Activated CD4-positive, alpha-beta T cell treated with anti-CD3 and anti-CD28 coated beads for 1 hour (primary cell): ENCODE results near the gene HNRNPAB.
"Not testable (repeated sequence)": the region's sequence is repeated elsewhere in the genome, so short reads cannot be mapped to it uniquely, and the experiment has no call there.

ENCODE experiments used
- DNase-seq: peaks from one replicate; pipeline ENCODE4 v3.0.0-alpha.2; 2020

Gene HNRNPAB

DNA sequence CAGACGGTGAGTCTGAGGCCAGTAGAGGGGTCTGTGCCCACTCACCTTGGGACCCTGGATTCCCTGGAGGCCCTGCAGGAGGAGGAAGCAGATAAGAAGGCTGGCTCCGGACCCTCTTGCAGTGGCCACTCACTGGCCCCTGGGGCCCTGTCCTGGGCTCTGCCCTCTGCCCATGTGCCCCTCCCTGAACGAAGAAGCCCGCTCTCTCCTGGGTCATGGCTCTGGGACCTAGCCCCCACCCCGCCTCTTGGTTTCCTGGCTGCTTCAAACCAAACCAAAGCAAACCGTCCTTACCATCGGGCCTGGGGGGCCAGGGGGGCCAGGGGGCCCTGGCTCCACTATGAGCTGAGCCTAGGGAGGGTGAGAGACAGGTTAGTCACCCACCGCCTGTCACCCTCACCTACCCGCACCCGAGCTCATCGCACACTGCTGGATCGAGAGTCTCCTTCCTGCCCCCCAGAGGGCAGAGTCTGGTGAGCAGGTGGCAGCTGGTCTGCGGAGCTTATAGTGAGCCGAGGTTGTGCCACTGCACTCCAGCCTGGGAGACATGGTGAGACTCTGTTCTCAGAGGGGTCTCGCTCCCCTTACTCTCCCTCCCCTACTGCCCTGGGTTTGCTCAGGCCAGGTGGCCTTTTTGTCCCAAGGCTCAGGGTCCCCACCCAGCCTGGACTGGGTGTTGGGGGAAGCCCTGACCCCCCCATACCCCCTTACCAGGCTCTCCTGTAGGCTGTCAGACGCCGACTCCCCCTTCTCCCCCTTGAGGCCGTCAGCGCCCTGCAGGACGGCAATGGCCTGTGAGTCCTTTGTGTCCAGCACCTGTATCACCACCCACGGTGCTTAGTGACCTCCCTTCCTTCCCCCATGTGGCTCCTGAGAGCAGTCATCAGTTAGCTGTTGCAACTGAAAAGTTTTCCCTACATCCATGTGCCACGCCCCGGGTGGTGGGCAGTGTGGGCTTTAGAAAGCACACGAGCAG, 43.4 kb downstream of the HNRNPAB start:
- DNase-seq: no peak

GRCh38 chr5:178248750-178249149, 44.4 kb downstream of the HNRNPAB start:
- DNase-seq: no peak

- DNase-seq: no peak
Measured at GRCh38 chr5:178249191-178249989, 45.1 kb downstream of the HNRNPAB start.

DNA sequence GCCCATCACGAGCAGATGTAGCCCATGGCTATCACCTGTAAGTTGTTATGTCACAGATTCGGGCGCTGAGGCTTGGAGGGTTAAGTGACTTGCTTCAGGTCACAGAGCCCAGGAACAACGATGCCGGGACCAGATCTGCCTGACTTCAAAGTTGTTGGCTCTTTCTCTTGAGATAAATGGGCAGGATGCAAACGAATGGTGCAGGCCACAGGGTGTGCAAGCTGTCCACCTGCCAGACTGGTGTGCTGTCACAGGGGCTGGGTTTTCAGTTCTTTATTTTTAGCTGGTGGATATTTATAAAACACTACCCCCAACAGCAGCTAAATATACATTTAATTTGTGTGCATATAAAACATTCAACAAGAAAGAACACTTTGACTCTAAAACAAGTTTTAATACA, 45.9 kb downstream of the HNRNPAB start:
- no peak for DNase-seq

GRCh38 chr5:178252258-178252657, 47.9 kb downstream of the HNRNPAB start:
- no peak for DNase-seq

DNA sequence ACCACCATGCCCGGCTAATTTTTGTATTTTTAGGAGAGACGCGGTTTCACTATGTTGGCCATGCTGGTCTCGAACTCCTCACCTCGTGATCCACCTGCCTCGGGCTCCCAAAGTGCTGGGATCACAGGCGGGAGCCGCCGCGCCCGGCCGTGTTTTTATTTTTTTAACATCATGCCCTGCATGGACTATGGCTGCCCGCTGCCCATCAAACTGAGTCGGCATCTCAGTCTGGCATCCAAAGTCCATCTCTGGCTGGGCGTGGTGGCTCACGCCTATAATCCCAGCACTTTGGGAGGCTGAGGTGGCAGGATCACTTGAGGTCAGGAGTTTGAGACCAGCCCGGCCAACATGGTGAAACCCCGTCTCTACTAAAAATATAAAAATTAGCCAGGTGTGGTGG, 49.3 kb downstream of the HNRNPAB start:
- DNase-seq: not testable (repeated sequence)

DNA sequence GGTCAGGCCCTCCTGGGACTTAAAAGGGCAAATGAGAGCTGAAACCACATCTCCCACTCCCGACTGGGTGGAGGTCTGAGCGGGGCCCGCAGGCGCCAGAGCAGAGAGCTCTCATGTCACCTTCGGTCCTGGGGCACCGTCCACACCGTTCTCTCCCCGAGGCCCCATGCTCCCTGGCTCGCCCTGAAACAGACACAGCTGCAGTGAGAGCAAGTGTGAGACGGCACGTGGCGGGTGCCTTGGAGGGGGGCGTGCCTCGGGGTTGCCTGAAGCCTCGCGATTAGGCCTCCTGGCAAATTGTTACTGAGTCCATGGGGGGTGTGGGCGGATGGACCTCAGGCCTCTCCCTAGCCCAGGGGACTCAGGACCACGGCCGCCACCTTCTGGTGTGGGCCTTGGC, 52.4 kb downstream of the HNRNPAB start:
- DNase-seq: no peak

GRCh38 chr5:178257650-178258049, 53.3 kb downstream of the HNRNPAB start:
- no peak for DNase-seq

DNA sequence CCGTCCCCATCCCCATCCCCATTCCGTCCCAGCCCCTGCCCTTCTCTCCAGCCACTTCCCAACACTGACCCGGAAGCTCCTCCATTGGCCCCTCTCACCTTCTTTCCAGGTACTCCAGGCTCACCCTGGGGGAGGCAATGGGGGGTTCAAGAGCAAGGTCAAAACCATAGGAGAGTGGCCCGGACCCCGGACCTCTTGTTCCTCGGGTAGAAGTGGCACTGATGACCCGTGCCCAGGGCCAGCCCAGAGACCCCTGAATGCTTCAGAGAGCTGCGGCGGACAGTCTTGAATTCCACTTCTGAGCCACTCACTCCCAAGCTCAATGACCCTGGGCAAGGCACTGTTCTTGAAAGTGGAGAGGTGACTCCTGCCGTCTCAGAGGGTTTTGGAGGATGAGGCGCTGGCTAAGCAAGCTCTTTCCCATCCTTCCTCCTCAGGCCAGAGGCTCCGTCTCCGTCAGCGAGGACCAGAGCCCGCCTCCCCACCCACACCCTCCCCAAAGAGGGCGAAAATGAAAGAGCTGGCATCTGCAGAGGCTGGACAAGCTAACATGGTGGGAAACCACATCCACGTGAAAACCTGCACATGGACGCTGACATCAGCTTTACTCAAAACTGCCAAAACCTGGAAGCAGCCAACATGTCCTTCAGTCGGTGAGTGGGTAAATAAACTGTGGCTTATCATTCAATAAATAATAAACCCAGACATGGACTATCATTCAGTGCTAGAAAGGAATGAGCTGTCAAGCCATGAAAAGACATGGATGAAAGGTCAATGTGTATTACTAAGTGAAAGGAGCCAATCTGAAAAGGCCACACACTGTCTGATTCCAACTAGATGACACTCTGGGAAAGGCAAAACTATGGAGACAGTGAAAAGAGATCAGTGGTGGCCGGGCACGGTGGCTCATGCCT, 55.5 kb downstream of the HNRNPAB start:
- no peak for DNase-seq
